HG03354 (cell line): ENCODE results near the gene NEUROD2.

ENCODE experiments used
- ATAC-seq: cut with Tn5 transposase; IDR thresholded peaks from one replicate; pipeline ENCODE4 v1.9.1; 2021; ENCODE audit warnings: mild to moderate bottlenecking; ENCODE audit not compliant: unreplicated experiment, poor library complexity, severe bottlenecking

NEUROD2 gene

GRCh38 chr17:39607851-39608130 is at the start of gene NEUROD2:
TSS of gene NEUROD2 (minus strand) at chr17:39607920. CDS start at chr17:39606599, 1,321 bp downstream.
- ATAC-seq, result no peak

- no peak for ATAC-seq
Measured at GRCh38 chr17:39655105-39655504, 47.4 kb upstream of the NEUROD2 start.

GRCh38 chr17:39653662-39654331 is 46.1 kb upstream of the NEUROD2 start:
- no peak for ATAC-seq

- ATAC-seq, result no peak
Measured at GRCh38 chr17:39653316-39653661, 45.6 kb upstream of the NEUROD2 start.

GRCh38 chr17:39652587-39653315 is 45.0 kb upstream of the NEUROD2 start:
- no peak for ATAC-seq

GRCh38 chr17:39651923-39652586 is 44.3 kb upstream of the NEUROD2 start:
- ATAC-seq, result no peak

GRCh38 chr17:39650121-39650579 is 42.4 kb upstream of the NEUROD2 start:
- no peak for ATAC-seq

GRCh38 chr17:39648616-39649366 is 41.1 kb upstream of the NEUROD2 start:
- ATAC-seq, result no peak

- ATAC-seq, result no peak
Measured at GRCh38 chr17:39647256-39647655, 39.5 kb upstream of the NEUROD2 start.

- no peak for ATAC-seq
Measured at GRCh38 chr17:39643271-39643670, 35.6 kb upstream of the NEUROD2 start.

GRCh38 chr17:39642291-39643074 is 34.8 kb upstream of the NEUROD2 start:
- no peak for ATAC-seq

- no peak for ATAC-seq
Measured at GRCh38 chr17:39641883-39642282, 34.2 kb upstream of the NEUROD2 start.

GRCh38 chr17:39641097-39641496 is 33.4 kb upstream of the NEUROD2 start:
- ATAC-seq, result no peak

- ATAC-seq, result no peak
Measured at GRCh38 chr17:39640591-39641031, 32.9 kb upstream of the NEUROD2 start.

GRCh38 chr17:39639566-39640458 is 32.1 kb upstream of the NEUROD2 start:
- no peak for ATAC-seq

GRCh38 chr17:39639043-39639442 is 31.3 kb upstream of the NEUROD2 start:
- ATAC-seq, result no peak

- no peak for ATAC-seq
Measured at GRCh38 chr17:39638317-39638716, 30.6 kb upstream of the NEUROD2 start.

- peak; percentile 80 for ATAC-seq
Measured at GRCh38 chr17:39636927-39637736, 29.4 kb upstream of the NEUROD2 start, which contains the start of gene STARD3. TSS of gene STARD3 (plus strand) at chr17:39637144. CDS start at chr17:39653532, 16,388 bp downstream.
